GM19468 (cell line): Measurements from ENCODE around the gene KCNE4.

ENCODE experiments used
- ATAC-seq: cut with Tn5 transposase; IDR thresholded peaks from one replicate; pipeline ENCODE4 v1.9.1; 2021; ENCODE audit warnings: mild to moderate bottlenecking, moderate library complexity, moderate number of reproducible peaks; ENCODE audit not compliant: unreplicated experiment; ENCODE audit errors: extremely low read depth

KCNE4 gene

GRCh38 chr2:223104336-223105132, 52.5 kb downstream of the KCNE4 start:
- no peak for ATAC-seq
